ENCODE results near the gene PRMT1. TPM values are rescaled to one million over a fixed set of nuclear protein-coding genes. Genes with fewer than 3 reads are reported as not detected.

The PRMT1 gene
- total and polyA plus RNA-seq, 9 of the 15 experiments (the other 6 are each of a cell fraction or from before 2014, with no cell fraction given), result 13.3 to 464 (median 326) TPM

- Histone ChIP-seq H4K20me1 (replicated peaks; ENCODE audit: control insufficient read depth, insufficient read depth, low read length) (0 out of 2 replicates have a peak, but pooled peaks cover 14% of the 10 kb centered on the region), H2AFZ (ENCODE audit: low read depth, low read length) (no peak overlapping the region), H3K9me3 (replicated peaks; ENCODE audit: control insufficient read depth, insufficient read depth, low read depth, low read length) (0 out of 2 replicates have a peak, but pooled peaks cover 2% of the 10 kb centered on the region), H3K27ac (ENCODE audit: extremely low read depth, low read depth, low read length) (no peak overlapping the region), H3K79me2 (ENCODE audit: control insufficient read depth, insufficient read depth, low read length) (no peaks in the 10 kb centered on the region), H3K27me3 (ENCODE audit: control insufficient read depth in 2 of 2, insufficient read depth in 2 of 2, low read length in 2 of 2) (no peaks in the 10 kb centered on the region), H3K36me3 (ENCODE audit: control insufficient read depth, insufficient read depth, low read length) (peaks cover 89% of the 10 kb centered on the region; the same call in 2 of the 3 replicates), H3K9ac (ENCODE audit: insufficient read depth in 1 of 2, low read depth in 2 of 2, low read length in 2 of 2) (no peak overlapping the region), H3K4me3 (no peak overlapping the region), H3K9me1 (ENCODE audit: control insufficient read depth, insufficient read depth, low read length) (peaks cover 2% of the 10 kb centered on the region), H3K4me2 (ENCODE audit: insufficient read depth, low read length) (no peak overlapping the region), H3K4me1 (replicated peaks in 1 of 2; ENCODE audit: control insufficient read depth in 2 of 2, insufficient read depth in 2 of 2, low read length in 2 of 2) (peaks cover 0 to 18% of the 10 kb centered on the region in 2 experiments; a peak in 2 of 5 replicates)
- ATAC-seq, result no peak
- in situ Hi-C loops (cut with MboI), result no loop called here
- ChIA-PET POLR2A (interaction anchor here (0.6 to 4.8 kb wide), 4 partner anchors 10 to 75 kb away, joined by 3 to 28 read pairs (median 20); partner anchors contain the start of genes BCL2L12, IRF3, PRRG2 and RRAS), CTCF (ENCODE audit: low intra/inter-chr PET ratio) (no interaction called here)
- TF ChIP-seq FOSL1 (tag; conservative IDR thresholded peaks at IDR 0.05), result no peak
- no peak for TF ChIP-seq STAT5A (IDR thresholded peaks at IDR 0.05; ENCODE audit: borderline replicate concordance, low read length)
- TF ChIP-seq ZNF280A (IDR thresholded peaks at IDR 0.05; ENCODE audit: low read depth, partially characterized antibody), result no peak
- TF ChIP-seq POLR2G (IDR thresholded peaks at IDR 0.05; ENCODE audit: low read depth, low read length), result 0 out of 2 replicates have a peak, but pooled peaks have one; percentile 4
- FAIRE-seq, result no peak
- 92% methylated on average over 17 of the region's 17 CpGs for WGBS (ENCODE audit: insufficient coverage, low coverage, missing lambda C conversion rate)
- BruUV-seq (replicated peaks), result no TSS peak
- DNase-seq (ENCODE audit: extremely low read depth in 1 of 4, low spot score in 3 of 4), result no peak
- intact Hi-C loops (cut with micrococcal nuclease), result no loop called here
These were observed 20.5 kb upstream of the PRMT1 start for GRCh38 chr19:49656456-49657109.
